Activated naive CD8-positive, alpha-beta T cell (primary cell): ENCODE results near the gene FLNC.
A peak's percentile ranks its signal among the peaks of the same experiment; 100 is the strongest.

ENCODE experiments used
- H3K27ac Mint-ChIP-seq: one replicate; pipeline ENCODE4 v1.8.0; 2021; ENCODE audit warnings: mixed read lengths
- H3K27me3 Mint-ChIP-seq: one replicate; pipeline ENCODE4 v1.8.0; 2021; ENCODE audit warnings: mixed read lengths
- H3K36me3 Mint-ChIP-seq: one replicate; pipeline ENCODE4 v1.8.0; 2021; ENCODE audit warnings: mixed read lengths
- H3K4me1 Mint-ChIP-seq: one replicate; pipeline ENCODE4 v1.8.0; 2021; ENCODE audit warnings: low read depth, mixed read lengths
- H3K4me3 Mint-ChIP-seq: one replicate; pipeline ENCODE4 v1.8.0; 2021; ENCODE audit warnings: mild to moderate bottlenecking, mixed read lengths
- H3K9me3 Mint-ChIP-seq: one replicate; pipeline ENCODE4 v1.8.0; 2021; ENCODE audit warnings: low read depth, mixed read lengths

Gene FLNC

DNA sequence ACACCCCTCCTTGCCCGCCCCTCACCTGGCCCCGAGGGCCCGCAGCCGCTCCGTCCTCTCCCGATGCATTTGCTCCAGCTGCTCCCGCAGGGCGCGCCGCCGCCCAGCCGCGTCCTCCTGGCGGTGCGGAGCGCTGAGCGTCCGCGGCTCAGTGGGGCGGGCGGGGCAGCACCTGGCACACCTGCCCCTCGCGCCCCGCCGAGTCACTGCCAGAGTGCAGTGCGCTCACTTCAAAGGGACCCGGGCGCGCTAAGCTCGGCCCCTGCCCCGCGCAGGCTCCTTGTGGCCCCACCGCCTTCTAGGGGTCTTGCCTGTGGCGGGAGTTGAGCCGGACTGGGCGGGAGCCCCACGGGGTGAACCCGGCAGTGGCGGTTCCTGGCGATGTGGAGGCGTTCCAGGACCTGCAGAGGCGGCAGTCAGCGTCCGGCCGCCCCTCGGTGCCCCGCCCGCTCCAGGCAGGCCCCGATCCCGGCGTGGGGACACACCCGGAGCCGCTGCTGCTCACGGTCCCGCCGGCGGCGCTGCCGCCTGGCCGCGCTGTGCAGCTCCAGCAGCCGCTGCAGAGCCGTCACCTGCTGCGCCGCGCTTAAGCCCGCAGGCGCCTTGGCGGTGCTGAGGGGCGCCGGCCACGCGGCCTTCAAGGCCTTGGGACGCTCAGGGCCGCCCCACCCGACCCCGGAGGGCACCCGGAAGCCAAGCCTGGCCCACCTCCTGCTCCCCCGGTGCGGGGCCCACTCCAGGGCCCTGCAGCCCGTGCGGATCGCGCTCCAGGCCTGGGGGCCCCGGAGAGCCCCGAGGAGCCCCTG lies 39.1 kb downstream of the FLNC start:
- no peak overlapping the region for H3K27ac Mint-ChIP-seq
- no peaks in the 10 kb centered on the region for H3K27me3 Mint-ChIP-seq
- peaks cover 20% of the 10 kb centered on the region for H3K4me1 Mint-ChIP-seq
- peak overlapping the region; percentile 63 for H3K4me3 Mint-ChIP-seq
- H3K9me3 Mint-ChIP-seq = no peaks in the 10 kb centered on the region
- peaks cover 5% of the 10 kb centered on the region for H3K36me3 Mint-ChIP-seq

GRCh38 chr7:128869944-128870285 lies 39.7 kb downstream of the FLNC start:
- no peaks in the 10 kb centered on the region for H3K27me3 Mint-ChIP-seq
- no peaks in the 10 kb centered on the region for H3K9me3 Mint-ChIP-seq
- peaks cover 5% of the 10 kb centered on the region for H3K36me3 Mint-ChIP-seq
- peaks cover 16% of the 10 kb centered on the region for H3K4me1 Mint-ChIP-seq
- H3K27ac Mint-ChIP-seq = no peak overlapping the region
- peak overlapping the region; percentile 84 for H3K4me3 Mint-ChIP-seq

- H3K36me3 Mint-ChIP-seq = no peaks in the 10 kb centered on the region
- no peaks in the 10 kb centered on the region for H3K27me3 Mint-ChIP-seq
- H3K4me3 Mint-ChIP-seq = peak overlapping the region; percentile 84
- H3K27ac Mint-ChIP-seq = no peak overlapping the region
- no peaks in the 10 kb centered on the region for H3K9me3 Mint-ChIP-seq
- peaks cover 8% of the 10 kb centered on the region for H3K4me1 Mint-ChIP-seq
Observed at GRCh38 chr7:128871050-128871449, 40.8 kb downstream of the FLNC start.

GRCh38 chr7:128872394-128872824 lies 42.2 kb downstream of the FLNC start:
- Mint-ChIP-seq H3K4me3 (no peak overlapping the region), H3K36me3 (no peaks in the 10 kb centered on the region)

GRCh38 chr7:128873234-128873633 lies 43.0 kb downstream of the FLNC start:
- Mint-ChIP-seq H3K4me1 (peaks cover 9% of the 10 kb centered on the region), H3K4me3 (no peak overlapping the region), H3K36me3 (no peaks in the 10 kb centered on the region), H3K9me3 (no peaks in the 10 kb centered on the region), H3K27ac (no peak overlapping the region), H3K27me3 (no peaks in the 10 kb centered on the region)

More at GRCh38 chr7:128872394-128872824, 42.2 kb downstream of the FLNC start:
- H3K4me1 Mint-ChIP-seq = peaks cover 9% of the 10 kb centered on the region
- no peaks in the 10 kb centered on the region for H3K9me3 Mint-ChIP-seq
- no peak overlapping the region for H3K27ac Mint-ChIP-seq
- no peaks in the 10 kb centered on the region for H3K27me3 Mint-ChIP-seq

GRCh38 chr7:128874140-128875031 lies 44.2 kb downstream of the FLNC start:
- Mint-ChIP-seq H3K27ac (no peak overlapping the region), H3K4me1 (peaks cover 9% of the 10 kb centered on the region), H3K27me3 (no peaks in the 10 kb centered on the region), H3K4me3 (no peak overlapping the region), H3K36me3 (no peaks in the 10 kb centered on the region), H3K9me3 (no peaks in the 10 kb centered on the region)

DNA sequence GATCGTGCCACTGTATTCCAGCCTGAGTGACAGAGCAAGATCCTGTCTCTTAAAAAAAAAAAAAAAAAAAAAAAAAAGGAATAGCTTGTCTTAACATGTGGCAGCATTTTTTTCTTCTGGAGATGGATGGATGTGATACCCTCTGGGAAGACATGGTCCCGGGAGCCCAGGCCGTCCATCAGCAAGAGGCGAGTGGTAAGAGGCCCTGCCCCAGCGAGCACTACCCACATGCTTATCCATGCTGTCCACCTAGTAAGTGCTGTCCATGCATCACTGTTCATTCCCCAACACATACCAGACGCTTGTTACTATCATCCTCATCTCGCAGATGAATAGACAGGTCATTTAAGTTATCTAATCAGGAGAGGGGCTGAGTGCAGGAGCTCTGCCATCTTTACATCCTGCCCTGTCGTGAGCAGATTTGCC lies 45.3 kb downstream of the FLNC start:
- Mint-ChIP-seq H3K27ac (no peak overlapping the region), H3K36me3 (no peaks in the 10 kb centered on the region), H3K9me3 (no peaks in the 10 kb centered on the region), H3K4me3 (no peak overlapping the region), H3K27me3 (no peaks in the 10 kb centered on the region), H3K4me1 (peaks cover 4% of the 10 kb centered on the region)

DNA sequence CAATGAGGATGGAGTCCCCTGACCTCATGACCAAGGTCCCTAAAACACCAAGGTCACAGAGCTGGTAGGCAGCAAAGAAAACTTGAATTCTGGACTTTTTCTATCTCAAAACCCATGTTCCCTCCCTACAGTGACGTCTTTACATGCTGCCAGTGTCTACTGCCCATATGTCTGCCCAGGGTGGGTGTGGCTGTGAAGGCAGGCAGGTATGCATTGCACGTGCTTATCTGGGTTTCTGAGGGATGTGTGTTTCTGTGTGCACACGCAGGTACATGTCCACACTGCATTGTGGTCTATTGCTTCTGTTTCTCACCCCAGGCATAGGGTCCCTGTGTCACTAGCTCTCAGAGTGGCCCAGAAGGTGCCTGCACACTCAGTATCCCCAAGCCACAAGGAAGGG lies 45.9 kb downstream of the FLNC start:
- no peaks in the 10 kb centered on the region for H3K36me3 Mint-ChIP-seq
- no peak overlapping the region for H3K4me3 Mint-ChIP-seq
- H3K27me3 Mint-ChIP-seq = peaks cover 2% of the 10 kb centered on the region
- H3K4me1 Mint-ChIP-seq = peaks cover 4% of the 10 kb centered on the region
- H3K27ac Mint-ChIP-seq = no peak overlapping the region
- H3K9me3 Mint-ChIP-seq = no peaks in the 10 kb centered on the region

GRCh38 chr7:128876586-128876977 lies 46.4 kb downstream of the FLNC start:
- Mint-ChIP-seq H3K9me3 (no peaks in the 10 kb centered on the region), H3K27ac (no peak overlapping the region), H3K36me3 (no peaks in the 10 kb centered on the region), H3K27me3 (peaks cover 2% of the 10 kb centered on the region), H3K4me1 (peaks cover 4% of the 10 kb centered on the region), H3K4me3 (no peak overlapping the region)

GRCh38 chr7:128876978-128877755 lies 47.0 kb downstream of the FLNC start:
- Mint-ChIP-seq H3K27ac (no peak overlapping the region), H3K36me3 (no peaks in the 10 kb centered on the region), H3K4me3 (no peak overlapping the region), H3K9me3 (no peaks in the 10 kb centered on the region), H3K4me1 (peaks cover 4% of the 10 kb centered on the region), H3K27me3 (peaks cover 2% of the 10 kb centered on the region)

GRCh38 chr7:128877756-128878120 lies 47.5 kb downstream of the FLNC start:
- Mint-ChIP-seq H3K4me1 (peaks cover 4% of the 10 kb centered on the region), H3K27me3 (peaks cover 2% of the 10 kb centered on the region), H3K4me3 (no peak overlapping the region), H3K9me3 (no peaks in the 10 kb centered on the region), H3K27ac (no peak overlapping the region), H3K36me3 (no peaks in the 10 kb centered on the region)

GRCh38 chr7:128878226-128879105 lies 48.3 kb downstream of the FLNC start:
- H3K27me3 Mint-ChIP-seq = peaks cover 2% of the 10 kb centered on the region
- H3K4me1 Mint-ChIP-seq = peaks cover 4% of the 10 kb centered on the region
- H3K4me3 Mint-ChIP-seq = no peak overlapping the region
- H3K36me3 Mint-ChIP-seq = no peaks in the 10 kb centered on the region
- H3K27ac Mint-ChIP-seq = no peak overlapping the region
- no peaks in the 10 kb centered on the region for H3K9me3 Mint-ChIP-seq

- Mint-ChIP-seq H3K36me3 (no peaks in the 10 kb centered on the region), H3K27me3 (peaks cover 2% of the 10 kb centered on the region), H3K4me1 (peaks cover 6% of the 10 kb centered on the region), H3K9me3 (no peaks in the 10 kb centered on the region), H3K27ac (no peak overlapping the region), H3K4me3 (no peak overlapping the region)
Observed at GRCh38 chr7:128879461-128879938, 49.3 kb downstream of the FLNC start.
